GM18517 (cell line): ENCODE results near the gene HEPHL1.

ENCODE experiments used
- ATAC-seq: cut with Tn5 transposase; IDR thresholded peaks from one replicate; pipeline ENCODE4 v1.9.1; 2021; ENCODE audit warnings: mild to moderate bottlenecking, moderate library complexity; ENCODE audit not compliant: unreplicated experiment

HEPHL1 gene

GRCh38 chr11:94024547-94024946, 3.4 kb downstream of the HEPHL1 start:
- ATAC-seq: no peak

DNA sequence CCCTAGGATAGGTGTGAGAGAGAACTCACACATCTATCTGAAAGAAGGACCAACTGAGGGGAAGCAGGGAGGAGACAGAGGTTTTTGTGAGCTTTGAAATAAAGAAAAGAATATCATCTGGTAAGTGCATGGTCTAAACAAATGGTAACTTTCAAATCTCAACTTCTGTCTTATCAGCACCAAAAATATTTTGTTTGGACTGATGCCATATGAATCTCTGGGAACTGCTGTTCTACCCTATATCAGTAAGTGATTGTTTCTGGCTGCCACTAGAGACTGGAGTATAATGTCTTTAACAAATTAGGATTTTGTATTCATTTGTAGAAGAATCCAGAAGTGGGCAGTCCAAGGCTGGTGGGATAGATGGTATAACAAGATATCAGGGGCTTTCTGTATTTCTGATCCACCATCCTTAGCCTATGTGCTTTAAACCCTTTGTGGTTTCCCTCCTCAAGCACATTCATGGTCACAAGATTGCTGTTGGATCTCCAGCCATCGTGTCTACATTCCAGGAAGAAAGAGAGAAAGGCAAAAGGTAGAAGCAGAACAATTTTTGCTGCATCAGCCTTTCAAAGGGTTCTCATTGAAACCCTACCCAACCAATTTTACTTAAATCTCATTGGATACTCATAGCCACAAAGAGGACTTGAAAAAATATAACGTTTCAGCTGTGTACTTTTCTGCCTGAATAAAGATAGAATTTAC, 4.7 kb downstream of the HEPHL1 start:
- ATAC-seq: no peak

GRCh38 chr11:94027210-94027609, 6.1 kb downstream of the HEPHL1 start:
- no peak for ATAC-seq

DNA sequence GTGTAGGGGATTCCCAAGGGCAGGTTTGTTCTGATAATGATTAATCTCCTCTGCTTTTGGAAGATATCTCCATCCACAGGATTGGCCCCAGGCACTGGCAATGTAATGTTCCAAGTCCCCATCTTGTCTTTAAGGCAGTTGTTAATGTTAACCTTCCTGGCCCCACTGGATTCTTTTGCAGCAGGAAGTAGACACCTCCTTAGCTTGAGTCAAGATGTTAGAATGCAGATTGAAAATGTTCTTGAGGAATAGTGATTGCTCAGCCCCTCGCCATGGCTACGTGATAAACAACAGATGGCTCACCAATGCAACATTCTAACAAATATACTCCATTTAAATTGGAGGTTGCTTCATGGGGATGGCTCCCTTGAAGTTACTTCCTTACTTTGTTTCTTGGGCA, 7.3 kb downstream of the HEPHL1 start:
- no peak for ATAC-seq

- ATAC-seq: no peak
These were observed 8.9 kb downstream of the HEPHL1 start for GRCh38 chr11:94030059-94030458.

- no peak for ATAC-seq
These were observed 10.5 kb downstream of the HEPHL1 start for GRCh38 chr11:94031625-94032024.

- ATAC-seq: no peak
These were observed 10.9 kb downstream of the HEPHL1 start for GRCh38 chr11:94032066-94032465.

GRCh38 chr11:94032725-94033124, 11.6 kb downstream of the HEPHL1 start:
- ATAC-seq: no peak

- no peak for ATAC-seq
These were observed 13.1 kb downstream of the HEPHL1 start for GRCh38 chr11:94034207-94034606.

GRCh38 chr11:94036096-94036495, 14.9 kb downstream of the HEPHL1 start:
- ATAC-seq: no peak

DNA sequence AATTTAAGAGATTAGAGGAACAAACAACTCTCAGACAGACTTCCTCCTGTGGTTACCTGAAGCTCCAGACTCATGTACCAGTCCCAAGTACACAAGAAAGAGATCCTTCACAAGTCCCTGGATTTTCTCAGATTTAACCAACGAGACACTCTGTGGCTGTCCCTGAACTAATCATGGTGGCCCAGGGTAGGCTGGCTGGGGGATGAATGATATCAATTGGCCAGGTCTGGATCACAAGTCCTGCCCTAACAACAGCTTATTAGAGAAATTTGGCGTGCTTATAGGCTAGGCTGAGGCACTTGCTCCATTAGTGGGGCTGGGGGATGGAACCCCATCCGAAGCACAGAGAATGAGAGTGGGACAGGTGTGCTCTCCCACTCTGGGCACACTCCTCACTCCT, 22.1 kb downstream of the HEPHL1 start:
- no peak for ATAC-seq

- no peak for ATAC-seq
These were observed 25.6 kb downstream of the HEPHL1 start for GRCh38 chr11:94046796-94047195.

DNA sequence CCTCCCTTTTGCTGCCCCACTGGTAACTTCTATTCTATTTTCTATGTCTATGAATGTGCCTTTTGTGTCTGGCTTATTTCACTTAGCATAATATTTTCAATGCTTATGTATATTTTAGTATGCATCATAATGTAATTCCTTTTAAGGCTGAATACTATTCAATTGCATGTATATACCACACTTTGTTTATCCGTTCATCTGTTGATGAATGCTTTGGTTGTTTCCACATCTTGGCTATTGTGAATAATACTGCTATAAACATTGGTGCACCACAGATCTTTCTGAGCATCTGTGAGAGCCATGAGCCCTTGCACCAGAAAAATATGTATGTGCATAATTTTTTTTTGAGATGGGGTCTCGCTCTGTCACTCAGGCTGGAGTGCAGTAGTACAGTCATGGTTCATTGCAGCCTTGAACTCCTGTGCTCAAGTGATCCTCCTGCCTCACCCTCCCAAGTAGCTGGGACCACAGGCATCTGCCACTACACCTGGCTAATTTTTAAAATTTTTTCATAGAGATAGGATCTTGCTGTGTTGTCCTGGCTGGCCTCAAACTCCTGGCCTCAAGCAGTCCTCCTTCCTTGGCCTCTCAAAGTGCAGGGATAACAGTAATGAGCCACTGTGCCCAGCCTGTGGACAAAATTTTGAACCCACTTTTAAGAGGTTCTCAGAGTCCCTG, 27.0 kb downstream of the HEPHL1 start:
- ATAC-seq: no peak

DNA sequence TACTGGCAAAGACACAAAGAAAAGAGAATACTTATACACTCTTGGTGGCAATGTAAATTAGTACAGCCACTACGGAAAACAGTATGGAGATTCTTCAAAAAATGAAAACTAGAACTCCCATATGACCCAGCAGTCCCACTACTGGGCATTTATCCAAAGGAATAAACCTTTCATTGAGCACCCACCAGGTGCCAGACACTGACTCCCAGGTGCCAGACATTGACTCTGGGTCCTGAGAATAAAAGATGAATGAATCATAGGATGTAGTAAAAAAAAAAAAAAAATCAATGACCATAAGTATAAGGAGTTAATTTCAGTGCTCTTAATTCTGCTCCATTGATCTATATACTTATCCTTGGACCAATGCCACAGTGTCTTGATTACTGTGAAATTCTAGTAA, 28.2 kb downstream of the HEPHL1 start:
- no peak for ATAC-seq

DNA sequence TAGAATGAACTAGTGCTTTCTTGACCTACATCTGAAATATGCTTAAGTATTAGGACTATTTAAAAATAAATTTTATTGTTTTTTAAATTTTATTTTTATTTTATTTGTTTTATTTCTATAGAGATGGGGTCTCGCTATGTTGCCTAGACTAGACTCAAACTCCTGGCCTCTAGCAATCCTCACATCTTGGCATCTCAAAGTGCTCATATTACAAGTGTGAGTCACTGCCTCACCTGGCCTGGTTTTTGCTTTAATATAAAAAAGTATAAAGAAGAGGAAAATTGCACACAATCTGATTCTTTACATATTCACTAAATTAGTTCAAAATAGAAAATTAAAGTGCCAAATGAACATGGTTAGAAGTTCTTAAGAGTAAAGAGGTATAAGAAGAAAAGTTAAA, 37.5 kb downstream of the HEPHL1 start:
- ATAC-seq: no peak

- ATAC-seq: no peak
These were observed 37.9 kb downstream of the HEPHL1 start for GRCh38 chr11:94059065-94059464.

- ATAC-seq: no peak
These were observed 39.2 kb downstream of the HEPHL1 start for GRCh38 chr11:94060401-94060800.

- ATAC-seq: no peak
These were observed 41.2 kb downstream of the HEPHL1 start for GRCh38 chr11:94062360-94062759.

- ATAC-seq: no peak
These were observed 45.8 kb downstream of the HEPHL1 start for GRCh38 chr11:94066901-94067429.

- ATAC-seq: no peak
These were observed 47.6 kb downstream of the HEPHL1 start for GRCh38 chr11:94068764-94069163.

DNA sequence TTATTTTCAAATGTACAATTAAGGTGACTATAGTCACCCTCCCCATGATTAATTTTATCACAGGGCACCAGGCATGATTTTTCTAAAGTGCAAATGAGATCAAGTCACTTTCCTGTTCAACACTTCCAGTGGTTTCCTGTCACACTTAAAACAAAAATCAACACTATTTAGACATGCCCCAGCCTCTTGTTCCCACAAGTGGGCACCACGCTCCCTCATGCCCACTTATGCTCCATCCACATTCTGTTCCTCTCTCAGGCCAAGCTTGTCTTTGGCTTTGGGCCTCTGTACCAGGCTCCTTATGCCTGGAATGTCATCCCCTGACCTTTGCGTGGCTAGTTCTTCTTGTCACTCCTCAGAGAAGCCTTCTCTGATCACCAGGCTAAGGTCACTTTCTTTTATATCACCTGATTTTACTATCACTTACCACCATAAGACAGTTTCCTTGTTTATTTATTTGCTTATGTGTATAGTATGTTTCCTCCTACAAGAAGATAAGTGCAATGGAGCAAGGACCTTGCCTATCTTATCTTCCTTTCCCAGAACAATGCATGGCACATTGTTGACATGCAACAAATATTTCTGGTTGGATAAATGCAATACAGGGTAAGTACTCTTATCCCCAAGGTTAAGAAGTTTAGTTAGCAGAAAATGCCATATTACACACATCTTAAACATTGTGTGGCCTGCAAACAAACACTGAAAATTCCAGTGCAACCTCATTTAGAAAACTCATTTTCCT, 56.6 kb downstream of the HEPHL1 start:
- ATAC-seq: no peak

- ATAC-seq: no peak
These were observed 63.0 kb downstream of the HEPHL1 start for GRCh38 chr11:94084164-94084563.
